Fibroblast of lung (primary cell): ENCODE data around the gene OLIG1.

Experiments used
- CTCF ChIP-seq, 2 donors: IDR thresholded peaks in 1 of 2; conservative IDR thresholded peaks in 1 of 2; 1 replicate in 1 of 2; 2 replicates in 1 of 2; pipeline ENCODE4 v1.5.1; 2011 to 2012; ENCODE audit warnings: low read length in 2 of 2, control low read depth in 1 of 2, inconsistent platforms in 1 of 2, low read depth in 1 of 2, mild to moderate bottlenecking in 1 of 2
- EZH2 ChIP-seq: IDR thresholded peaks from 2 replicates; pipeline ENCODE4 v1.5.1; 2012; ENCODE audit warnings: low read length, control low read depth, mild to moderate bottlenecking; ENCODE audit errors: missing control alignments

- TF ChIP-seq CTCF (conservative IDR thresholded peaks at IDR 0.05 in 1 of 2, IDR thresholded peaks at IDR 0.05 in 1 of 2; ENCODE audit: low read depth in 1 of 2, low read length in 2 of 2) (no peak), EZH2 (no peak)
Measured at GRCh38 chr21:33031152-33031911, 38.6 kb upstream of the OLIG1 start.
